GM23248 (cell line): ENCODE data around the gene RNF31.

ENCODE experiments used
- EZH2 ChIP-seq: fragments of 200-600 bp; sonication (generic); IDR thresholded peaks from 2 replicates; pipeline ENCODE4 v1.6.1; 2018; ENCODE audit warnings: antibody characterized with exemption, mild to moderate bottlenecking; ENCODE audit not compliant: insufficient read depth, poor library complexity, severe bottlenecking
- EZH2phosphoT487 ChIP-seq: fragments of 200-600 bp; sonication (generic); IDR thresholded peaks from 2 replicates; pipeline ENCODE4 v1.6.1; 2018; ENCODE audit warnings: antibody characterized with exemption, moderate library complexity, mild to moderate bottlenecking, low read depth; ENCODE audit not compliant: insufficient read depth

- TF ChIP-seq EZH2phosphoT487 (no peak), EZH2 (no peak)
Measured at GRCh38 chr14:24151404-24152080, 4.2 kb downstream of the RNF31 start.
